ENCODE data around the gene TPD52L2.

The TPD52L2 gene

DNA sequence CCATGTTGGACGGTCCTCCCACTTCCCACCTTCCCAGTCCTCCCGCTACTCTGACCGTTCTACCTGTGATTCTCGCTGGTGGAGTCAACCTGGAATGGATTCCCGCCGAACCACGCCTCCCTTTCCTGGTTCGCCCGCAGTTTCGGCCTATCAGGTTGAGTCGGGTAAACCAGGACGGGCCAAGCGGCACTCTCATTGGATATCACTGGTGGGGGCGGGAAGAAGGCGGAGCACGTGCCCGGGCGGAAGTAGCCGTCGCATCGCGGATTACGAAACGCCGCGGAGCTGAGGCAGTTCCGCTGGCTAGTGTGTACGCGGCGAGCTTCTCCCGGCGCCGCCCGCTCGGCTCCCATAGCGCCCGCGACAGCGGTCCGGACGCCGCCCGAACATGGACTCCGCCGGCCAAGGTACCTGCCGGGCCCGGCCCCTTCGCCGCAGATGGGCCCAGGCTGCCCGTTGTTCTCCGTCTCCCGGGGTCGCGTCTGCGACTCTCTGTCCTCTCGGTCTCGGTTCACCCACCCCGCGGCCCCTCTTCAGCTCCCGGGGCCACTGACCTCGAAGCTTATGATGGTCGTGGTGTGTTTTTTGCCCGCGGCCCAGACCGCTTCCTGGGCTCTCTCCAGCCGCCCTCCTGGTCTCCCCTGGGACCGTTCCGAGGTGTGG is at the start of gene TPD52L2:
Gene TPD52L2, plus strand, starts transcription at position 293 of the 663 bp plus-strand sequence. Its CDS starts 96 bp downstream, at position 389.
- DNase-seq: peak; percentile 98

DNA sequence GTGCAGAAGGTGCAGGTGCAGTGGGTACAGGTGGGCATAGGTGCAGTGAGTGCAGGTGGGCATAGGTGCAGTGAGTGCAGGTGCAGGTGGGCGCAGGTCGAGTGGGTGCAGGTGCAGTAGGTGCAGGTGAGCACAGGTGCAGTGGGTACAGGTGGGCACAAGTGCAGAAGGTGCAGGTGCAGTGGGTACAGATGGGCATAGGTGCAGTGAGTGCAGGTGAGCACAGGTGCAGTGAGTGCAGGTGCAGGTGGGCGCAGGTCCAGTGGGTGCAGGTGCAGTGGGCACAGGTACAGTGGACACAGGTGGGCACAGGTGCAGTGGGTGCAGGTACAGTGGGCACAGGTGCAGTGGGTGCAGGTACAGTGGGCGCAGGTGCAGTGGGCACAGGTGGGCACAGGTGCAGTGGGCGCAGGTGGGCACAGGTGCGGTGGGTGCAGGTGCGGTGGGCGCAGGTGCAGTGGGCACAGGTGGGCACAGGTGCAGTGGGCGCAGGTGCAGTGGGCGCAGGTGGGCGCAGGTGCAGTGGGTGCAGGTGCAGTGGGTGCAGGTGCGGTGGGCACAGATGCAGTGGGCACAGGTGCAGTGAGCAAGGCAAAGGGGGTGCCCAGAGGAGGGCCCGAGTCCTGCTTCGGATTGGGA is 49.3 kb upstream of the TPD52L2 start:
- no peak for DNase-seq

- no peak for DNase-seq
These were observed 45.7 kb upstream of the TPD52L2 start for GRCh38 chr20:63819224-63819921.

- no peak for DNase-seq
These were observed 43.3 kb upstream of the TPD52L2 start for GRCh38 chr20:63821811-63822210.

- DNase-seq: no peak
These were observed 42.8 kb upstream of the TPD52L2 start for GRCh38 chr20:63822276-63822696.

DNA sequence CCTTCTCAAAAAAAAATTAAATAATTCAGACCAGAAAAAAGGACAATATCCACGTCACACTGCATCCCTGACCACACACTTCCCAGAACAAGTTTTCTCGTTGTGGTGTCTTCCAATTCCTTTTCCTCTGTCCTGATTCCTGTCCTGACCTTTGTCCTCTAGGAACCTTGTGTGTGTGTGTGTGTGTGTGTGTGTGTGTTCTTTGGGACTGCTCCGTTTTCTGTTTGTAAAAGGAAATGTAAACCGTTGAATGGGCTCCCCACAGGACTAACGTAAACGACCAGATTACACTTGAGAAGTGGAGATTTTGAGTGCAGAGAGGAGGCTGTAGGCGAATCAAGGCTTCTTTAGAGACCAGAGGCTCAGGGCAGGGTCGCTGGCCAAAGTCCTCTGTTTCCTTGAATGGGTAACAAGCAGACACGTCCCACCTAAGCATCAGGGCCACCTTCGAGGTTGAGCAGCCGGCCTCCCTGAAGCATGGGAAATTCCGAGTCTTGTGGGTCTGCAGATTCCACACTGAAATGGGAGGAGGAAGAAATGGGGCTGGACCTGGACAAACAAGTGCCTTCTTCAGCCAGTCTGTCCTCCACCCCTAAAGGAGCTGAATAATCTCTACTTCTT is 41.3 kb upstream of the TPD52L2 start:
- no peak for DNase-seq

DNA sequence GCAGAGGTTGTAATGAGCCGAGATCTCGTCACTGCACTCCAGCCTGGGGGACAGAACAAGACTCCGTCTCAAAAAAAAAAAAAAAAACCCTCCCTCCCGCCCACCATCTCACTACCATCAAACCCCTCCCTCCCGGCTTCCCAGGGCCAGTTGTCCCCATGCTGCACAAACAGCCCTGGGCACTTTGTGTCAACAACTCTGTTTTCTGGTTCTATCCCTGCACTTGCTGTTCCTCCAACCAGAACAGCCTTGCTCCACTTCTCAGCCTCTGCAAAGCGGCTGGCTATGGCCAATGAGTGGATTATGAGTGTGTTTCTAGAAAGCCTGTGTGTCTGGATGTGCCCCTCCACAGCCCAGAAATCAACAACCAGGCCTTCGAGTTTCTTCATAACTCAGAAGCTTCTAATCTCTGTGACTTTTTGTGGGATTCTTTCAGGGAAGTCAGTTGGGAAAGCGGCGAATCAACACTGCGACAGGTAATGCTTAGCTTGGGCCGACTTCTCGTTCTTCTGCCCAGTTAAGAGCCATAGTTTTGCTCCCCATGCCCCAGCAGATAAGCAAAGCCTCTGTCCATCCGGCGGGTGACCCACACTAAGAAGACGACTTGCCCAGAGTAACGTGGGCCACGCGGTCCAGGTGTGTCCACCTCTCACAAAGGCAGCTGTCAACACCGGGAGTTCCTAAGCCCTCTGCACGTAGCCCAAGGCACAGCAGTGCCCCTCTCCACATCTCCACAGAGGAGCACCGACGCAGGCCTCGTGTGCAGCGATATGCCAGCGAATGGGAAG is 39.5 kb upstream of the TPD52L2 start:
- DNase-seq: no peak

GRCh38 chr20:63826753-63827152 is 38.3 kb upstream of the TPD52L2 start:
- DNase-seq: no peak

DNA sequence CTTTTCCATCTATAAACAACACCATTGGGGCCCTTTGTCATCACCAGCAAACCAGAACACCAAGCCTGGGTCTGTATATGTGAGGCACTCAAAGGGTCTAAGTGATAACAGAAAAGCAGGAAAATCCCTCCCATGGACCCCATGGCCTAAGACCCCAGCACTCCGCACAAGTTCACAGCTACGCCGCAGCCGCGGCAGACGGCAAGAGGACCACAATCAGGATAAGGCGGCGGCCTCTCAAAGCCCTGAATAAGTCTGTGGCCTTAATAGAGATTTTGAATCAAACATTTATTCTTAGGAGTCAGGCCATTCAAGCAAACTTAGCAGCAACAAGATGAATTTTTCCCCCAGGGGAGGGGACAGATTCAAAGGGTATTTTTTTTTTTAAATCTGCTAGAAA is 36.9 kb upstream of the TPD52L2 start:
- no peak for DNase-seq

DNA sequence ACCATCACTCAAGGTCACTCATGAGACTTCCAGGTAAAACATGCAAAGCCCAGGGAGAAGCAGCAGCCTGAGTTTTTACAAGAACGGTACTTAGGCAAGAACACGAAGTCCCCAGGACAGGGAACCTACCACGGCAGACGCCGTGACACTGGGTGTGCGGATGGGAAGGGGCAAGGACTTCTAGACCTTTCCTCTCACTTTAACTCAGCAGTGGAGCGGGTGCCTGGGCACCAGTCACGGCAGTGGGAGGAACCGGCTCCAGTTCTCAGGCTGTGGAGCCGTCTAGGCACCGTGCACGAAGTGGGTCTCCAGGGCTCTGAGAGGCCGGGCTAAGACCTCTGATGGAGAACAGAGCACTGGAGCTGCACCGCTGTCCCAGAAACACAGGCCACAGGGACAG is 36.5 kb upstream of the TPD52L2 start:
- no peak for DNase-seq

DNA sequence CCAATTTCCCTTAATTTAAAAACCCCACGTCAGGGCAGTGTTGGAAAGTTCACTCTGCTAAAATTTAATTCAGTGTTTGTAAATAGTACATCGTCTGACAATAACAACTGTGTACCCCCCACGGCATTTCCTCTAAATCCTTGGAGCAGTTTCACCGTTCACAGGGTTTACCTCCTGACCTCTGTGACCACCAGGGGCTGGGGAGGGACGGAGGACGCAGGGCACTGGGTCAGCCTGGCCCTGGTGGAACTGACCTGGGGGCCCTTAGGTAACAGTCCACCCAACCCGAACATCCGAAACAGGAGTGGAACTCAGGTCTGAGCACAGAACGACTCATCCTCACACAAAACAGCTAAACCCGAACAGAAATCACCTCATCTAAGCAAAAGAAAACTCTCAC is 36.1 kb upstream of the TPD52L2 start:
- no peak for DNase-seq

DNA sequence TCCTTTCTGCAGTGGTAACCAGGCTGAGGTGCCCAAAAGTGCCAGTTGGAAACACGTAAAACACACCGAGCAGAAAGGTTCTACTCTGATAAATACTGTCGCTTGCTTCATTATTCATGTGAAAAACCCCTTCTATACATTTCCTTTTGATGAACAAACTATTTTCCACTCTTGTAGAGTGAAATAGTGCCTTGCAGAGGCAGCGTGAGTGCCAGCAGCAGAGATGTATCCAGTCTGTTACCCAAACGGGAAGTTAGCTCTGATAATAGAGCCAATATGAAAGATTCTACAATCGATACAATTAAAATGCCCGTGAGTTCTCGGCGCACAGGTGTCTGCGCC is 35.5 kb upstream of the TPD52L2 start:
- DNase-seq: no peak

DNA sequence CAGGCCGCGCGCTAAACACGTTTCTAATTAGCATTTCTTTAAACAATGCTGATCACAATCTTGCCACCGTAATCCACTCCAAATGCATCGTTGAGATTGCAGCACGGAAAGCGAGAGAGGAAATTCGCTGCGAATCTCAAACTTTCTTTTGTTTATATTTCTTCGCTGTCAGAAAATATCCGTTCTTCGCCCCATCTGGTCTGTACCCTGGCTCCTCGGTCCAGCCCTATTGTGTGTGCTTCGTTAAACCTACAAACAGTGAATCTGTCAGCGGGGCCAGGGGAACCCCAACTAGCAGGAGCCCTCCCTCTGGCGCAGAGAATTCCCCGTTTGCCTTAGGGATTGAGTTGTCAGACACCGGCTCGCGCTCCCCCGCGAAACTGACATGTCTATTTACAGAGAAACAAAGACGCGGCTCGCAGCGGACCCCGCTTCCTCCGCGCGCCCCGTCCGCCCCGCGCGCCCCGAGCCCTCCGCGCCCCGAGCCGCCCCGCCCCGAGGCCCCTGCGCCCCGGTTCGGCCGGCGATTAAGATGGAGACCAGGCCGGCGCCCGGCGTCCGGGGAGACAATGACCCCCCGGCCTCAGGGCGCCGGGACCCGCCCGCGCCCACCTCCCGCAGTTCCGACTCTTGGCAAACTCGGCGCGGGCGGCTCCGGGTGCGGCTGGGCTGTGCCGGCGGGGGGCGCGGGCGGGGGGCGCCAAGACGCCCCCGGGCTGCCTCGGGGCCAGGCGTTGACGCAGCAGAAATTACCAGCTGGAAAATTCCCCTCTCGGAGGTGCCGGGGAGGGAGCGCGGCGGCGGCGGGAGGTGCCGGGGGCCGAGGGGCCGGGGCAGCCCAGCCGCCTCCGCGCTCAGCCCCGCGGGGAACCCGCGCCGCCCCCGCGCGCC is 34.9 kb upstream of the TPD52L2 start:
- DNase-seq: no peak

DNA sequence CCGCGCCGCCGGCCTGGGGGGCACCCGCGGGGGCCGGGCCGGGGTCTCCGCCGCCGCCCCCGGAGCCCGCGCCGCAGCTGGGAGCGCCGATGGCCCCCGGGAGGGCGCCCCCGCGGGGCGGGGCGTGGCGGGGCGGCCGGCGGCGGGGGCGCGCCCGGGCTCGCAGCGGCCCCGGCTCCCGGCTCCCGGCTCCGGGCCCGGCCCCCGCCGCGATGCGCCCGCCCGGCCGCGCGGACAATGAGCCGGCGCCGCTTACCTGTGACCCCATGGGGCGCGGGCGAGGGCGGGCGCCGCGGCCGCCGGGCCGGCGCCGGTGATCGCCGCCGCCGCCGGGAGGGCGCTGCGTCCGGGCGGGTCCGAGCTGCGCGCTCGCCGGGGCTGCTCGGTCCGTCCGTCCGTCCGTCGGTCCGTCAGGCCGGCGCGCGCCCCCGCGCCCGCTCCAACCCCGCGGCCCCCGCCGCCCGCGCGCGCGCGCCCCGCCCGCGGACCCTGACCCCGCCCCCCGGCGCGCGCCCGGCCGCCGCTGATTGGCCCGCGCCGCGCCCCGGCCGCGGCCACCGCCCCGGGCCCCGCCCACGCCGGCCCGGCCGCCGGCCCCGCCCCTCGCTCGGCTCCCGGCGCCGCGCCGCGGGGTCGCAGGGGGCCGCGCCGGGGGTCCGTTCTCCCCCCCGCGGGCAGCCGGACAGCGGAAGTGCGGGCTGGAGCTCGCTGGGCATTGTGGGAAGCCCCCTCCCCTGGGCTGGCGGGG is 34.1 kb upstream of the TPD52L2 start, which contains the start of gene ZBTB46:
Gene ZBTB46, minus strand, starts transcription at position 424 of the 748 bp plus-strand sequence. CDS start 40,507 bp downstream, outside the sequence.
- no peak for DNase-seq

- no peak for DNase-seq
These were observed 33.5 kb upstream of the TPD52L2 start for GRCh38 chr20:63831646-63831992.

- DNase-seq: no peak
These were observed 32.9 kb upstream of the TPD52L2 start for GRCh38 chr20:63831993-63832686.

DNA sequence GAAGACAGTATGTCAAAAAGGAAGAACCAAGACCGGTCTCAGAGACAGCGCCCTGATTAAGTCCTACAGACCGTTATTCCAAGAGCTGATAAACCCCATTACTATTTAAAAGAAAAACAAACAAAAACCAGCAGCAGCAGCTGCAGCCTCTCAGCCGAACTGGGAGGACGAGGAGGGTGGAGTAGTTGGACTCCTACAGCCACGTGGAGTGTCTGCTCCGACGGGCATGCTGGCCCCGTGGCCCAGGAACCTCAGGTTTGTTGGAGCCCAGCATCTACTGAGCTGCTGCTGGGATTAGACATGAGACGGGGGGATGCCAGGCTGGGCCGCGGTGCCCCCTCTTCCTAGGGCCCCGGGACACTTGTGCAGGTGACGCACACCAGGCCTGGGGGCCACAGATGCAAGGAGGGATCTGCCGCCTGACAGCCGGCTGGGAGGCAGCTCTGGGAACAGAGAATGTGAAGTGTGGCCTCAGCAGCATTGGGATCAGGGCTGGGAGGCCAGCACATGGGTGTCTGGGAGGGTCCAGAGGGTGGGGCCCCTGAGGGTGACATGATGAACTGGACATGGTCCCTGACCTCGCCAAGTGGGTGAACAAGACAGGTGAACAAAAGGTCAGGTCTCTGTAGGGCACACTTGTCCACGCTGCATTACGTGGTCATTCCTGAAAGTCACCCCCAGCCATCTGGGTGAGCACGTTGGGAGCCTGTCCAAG is 31.1 kb upstream of the TPD52L2 start:
- no peak for DNase-seq

DNA sequence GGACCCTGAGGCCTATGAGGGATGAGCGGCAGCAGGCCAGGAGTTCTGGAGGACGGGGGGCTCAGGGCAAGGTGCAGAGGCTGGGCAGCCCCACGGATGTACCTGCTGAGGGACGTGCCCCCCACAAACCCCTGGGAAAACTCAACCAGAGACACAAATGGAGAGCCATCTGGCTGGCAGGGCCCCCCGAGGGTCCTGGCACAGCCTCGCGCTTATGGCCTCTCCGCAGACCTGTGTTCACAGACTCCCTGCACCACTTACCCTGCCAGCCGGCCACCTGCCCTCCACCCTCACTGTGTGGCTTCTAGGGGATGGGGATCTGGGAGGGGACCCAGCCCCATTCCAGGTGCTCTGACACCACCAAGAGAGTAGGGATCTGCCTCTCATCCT is 30.6 kb upstream of the TPD52L2 start:
- no peak for DNase-seq

GRCh38 chr20:63835021-63835858 is 29.8 kb upstream of the TPD52L2 start:
- DNase-seq: no peak
